Measurements from ENCODE around the gene MVB12B. TPM values are rescaled to one million over a fixed set of nuclear protein-coding genes. Genes with fewer than 3 reads are reported as not detected.

MVB12B gene
- total and polyA plus RNA-seq, 2 of the 8 experiments (the other 6 are each of a cell fraction or from before 2014, with no cell fraction given) = 2.6 to 5.0 TPM

DNA sequence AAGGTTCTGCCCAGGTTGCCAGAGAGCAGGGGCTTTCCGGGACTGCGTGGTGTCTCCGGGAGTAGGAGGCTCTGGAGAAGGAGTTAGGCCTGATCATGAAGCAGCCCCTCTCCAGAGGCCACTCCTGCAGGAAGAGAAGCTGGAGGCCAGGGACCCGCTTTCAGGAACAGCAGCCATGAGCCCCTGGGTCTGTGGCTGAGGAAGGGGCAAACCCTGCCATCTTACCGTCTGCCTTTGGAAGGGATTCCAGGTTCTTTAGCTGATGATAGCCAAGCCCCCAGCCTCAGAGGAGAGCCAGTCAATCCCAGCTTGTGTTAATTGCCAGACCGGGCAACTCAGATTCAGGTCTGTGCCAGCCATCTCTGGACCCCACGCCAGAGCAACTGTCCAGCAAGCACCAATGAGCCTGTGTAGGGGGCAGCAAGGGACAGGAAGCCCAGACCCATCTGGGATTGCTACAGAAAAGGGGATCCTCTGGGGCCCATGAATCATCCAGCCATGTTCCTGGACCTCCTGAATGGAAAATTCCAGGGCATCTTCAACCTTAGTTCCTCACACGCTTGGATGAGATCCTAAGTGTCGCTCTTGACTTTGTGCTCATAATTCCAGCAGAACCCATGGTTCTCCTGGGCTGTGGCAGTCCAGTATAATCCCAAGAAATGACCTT is 42.7 kb upstream of the MVB12B start:
- Histone ChIP-seq H3K23ac (ENCODE audit: insufficient read length) (no peak overlapping the region), H2BK120ac (replicated peaks; ENCODE audit: low read depth, low read length) (no peak overlapping the region), H3K9ac (replicated peaks in 1 of 4; ENCODE audit: extremely low read depth in 1 of 4, low read depth in 3 of 4, low read length in 3 of 4) (no peak overlapping the region), H4K91ac (replicated peaks; ENCODE audit: insufficient read length, low read length) (no peak overlapping the region), H3K23me2 (ENCODE audit: low read depth, low read length) (no peaks in the 10 kb centered on the region), H4K20me1 (replicated peaks in 1 of 2; ENCODE audit: control insufficient read depth in 1 of 2, insufficient read depth in 2 of 2, low read length in 2 of 2) (no peaks in the 10 kb centered on the region), H3K36me3 (ENCODE audit: control insufficient read depth in 2 of 4, insufficient read depth in 4 of 4, low read length in 3 of 4) (no peaks in the 10 kb centered on the region), H3K79me2 (ENCODE audit: control insufficient read depth in 1 of 2, insufficient read depth in 2 of 2, low read length in 2 of 2) (no peaks in the 10 kb centered on the region), H3K4me2 (ENCODE audit: insufficient read depth in 1 of 2, low read depth in 2 of 2, low read length in 2 of 2) (no peak overlapping the region), H3K9me3 (ENCODE audit: insufficient read depth in 2 of 2, low read depth in 1 of 2, low read length in 1 of 2) (no peaks in the 10 kb centered on the region), H3K4me1 (replicated peaks in 1 of 4; ENCODE audit: control insufficient read depth in 3 of 4, insufficient read depth in 4 of 4, low read length in 3 of 4) (no peaks in the 10 kb centered on the region), H2BK20ac (ENCODE audit: low read length) (no peak overlapping the region), H3K27ac (ENCODE audit: low read depth, low read length) (no peak overlapping the region), H3K79me1 (ENCODE audit: low read depth, low read length) (no peaks in the 10 kb centered on the region), H3K4ac (replicated peaks; ENCODE audit: insufficient read length, low read depth, low read length) (no peak overlapping the region), H4K5ac (ENCODE audit: insufficient read length, low read depth, low read length) (no peak overlapping the region), H4K8ac (ENCODE audit: extremely low read depth, insufficient read depth, low read length) (no peak overlapping the region), H3K4me3 (ENCODE audit: extremely low read depth in 1 of 4, insufficient read depth in 2 of 4, low read depth in 3 of 4, low read length in 4 of 4) (no peak overlapping the region), H3K56ac (replicated peaks; ENCODE audit: insufficient read length, low read depth, low read length) (no peak overlapping the region), H2BK12ac (ENCODE audit: low read depth, low read length) (no peak overlapping the region), H2AFZ (ENCODE audit: low read length) (no peak overlapping the region), H2AK5ac (ENCODE audit: low read depth, low read length) (no peak overlapping the region), H3K18ac (ENCODE audit: extremely low read depth, low read length) (no peak overlapping the region), H3K14ac (ENCODE audit: insufficient read length) (no peak overlapping the region), H2BK15ac (ENCODE audit: low read length) (no peak overlapping the region), H3K27me3 (replicated peaks in 1 of 4; ENCODE audit: control insufficient read depth in 3 of 4, extremely low read depth in 1 of 4, insufficient read depth in 3 of 4, low read length in 3 of 4) (no peaks in the 10 kb centered on the region), H2BK5ac (ENCODE audit: low read depth, low read length) (no peak overlapping the region)
- FAIRE-seq (no peak), DNase-seq (ENCODE audit: low read depth in 1 of 2, low spot score in 2 of 2) (no peak)
- WGBS, 2 experiments (ENCODE audit: extremely low coverage in 1 of 2, insufficient coverage in 1 of 2, insufficient read length in 1 of 2, insufficient replicate concordance in 2 of 2, low coverage in 1 of 2, low lambda C conversion rate in 2 of 2, missing lambda C conversion rate in 1 of 2) = 87% methylated on average over 9 of the region's 9 CpGs; no CpG with 5 or more reads in 1 of the 2 experiments
- POLR2A ChIA-PET (ENCODE audit: partially characterized antibody) = no interaction called here
- TF ChIP-seq CBX8 (IDR thresholded peaks at IDR 0.05; ENCODE audit: borderline replicate concordance, low read depth, low read length) (no peak), SIRT6 (IDR thresholded peaks at IDR 0.05; ENCODE audit: low read length) (no peak)
- CTCF ChIA-PET (ENCODE audit: partially characterized antibody) = interaction anchor here (3.4 kb wide), 1 partner anchor 8 kb away, joined by 19 read pairs; no protein-coding TSS in a partner anchor
